NCI-H1417 treated with DMSO at 0.1 percent for 48 hours (cell line): ENCODE data around the gene ARHGEF1.
"Not testable (repeated sequence)": the region's sequence is repeated elsewhere in the genome, so short reads cannot be mapped to it uniquely, and the experiment has no call there.

Experiments
- DNase-seq: peaks from one replicate; lab custom pipeline; 2025; lab: John Stamatoyannopoulos, UW

The ARHGEF1 gene

DNA sequence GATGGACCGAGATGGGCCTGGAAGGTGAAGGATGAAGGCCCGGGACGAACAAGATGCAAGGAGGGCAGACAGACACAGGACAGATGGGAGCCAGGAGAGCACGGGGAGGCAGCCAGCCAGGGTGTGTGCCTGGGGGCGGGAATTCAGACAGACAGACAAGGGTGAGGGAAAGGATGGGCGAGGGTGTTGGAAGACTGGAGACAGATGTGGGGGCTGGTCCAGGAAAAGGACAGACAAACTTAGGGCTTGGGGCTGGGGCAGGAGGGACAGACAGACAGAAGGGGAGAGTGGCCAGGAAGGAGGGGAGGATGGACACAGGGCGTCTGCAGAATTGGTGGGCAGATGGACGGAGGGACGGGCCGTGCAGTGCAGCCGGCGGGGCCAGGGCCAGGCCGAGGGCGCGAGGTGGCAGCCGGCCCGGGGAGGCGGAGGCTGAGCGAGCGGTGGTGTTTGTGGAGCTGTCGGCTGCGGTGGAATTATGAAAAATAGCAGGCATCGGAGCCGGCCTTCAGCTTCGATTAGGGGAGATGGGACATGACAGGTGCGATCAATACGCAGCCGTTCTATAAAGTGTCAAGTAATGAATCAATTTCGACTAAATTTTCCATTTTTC is 49.8 kb downstream of the ARHGEF1 start:
- DNase-seq = no peak

DNA sequence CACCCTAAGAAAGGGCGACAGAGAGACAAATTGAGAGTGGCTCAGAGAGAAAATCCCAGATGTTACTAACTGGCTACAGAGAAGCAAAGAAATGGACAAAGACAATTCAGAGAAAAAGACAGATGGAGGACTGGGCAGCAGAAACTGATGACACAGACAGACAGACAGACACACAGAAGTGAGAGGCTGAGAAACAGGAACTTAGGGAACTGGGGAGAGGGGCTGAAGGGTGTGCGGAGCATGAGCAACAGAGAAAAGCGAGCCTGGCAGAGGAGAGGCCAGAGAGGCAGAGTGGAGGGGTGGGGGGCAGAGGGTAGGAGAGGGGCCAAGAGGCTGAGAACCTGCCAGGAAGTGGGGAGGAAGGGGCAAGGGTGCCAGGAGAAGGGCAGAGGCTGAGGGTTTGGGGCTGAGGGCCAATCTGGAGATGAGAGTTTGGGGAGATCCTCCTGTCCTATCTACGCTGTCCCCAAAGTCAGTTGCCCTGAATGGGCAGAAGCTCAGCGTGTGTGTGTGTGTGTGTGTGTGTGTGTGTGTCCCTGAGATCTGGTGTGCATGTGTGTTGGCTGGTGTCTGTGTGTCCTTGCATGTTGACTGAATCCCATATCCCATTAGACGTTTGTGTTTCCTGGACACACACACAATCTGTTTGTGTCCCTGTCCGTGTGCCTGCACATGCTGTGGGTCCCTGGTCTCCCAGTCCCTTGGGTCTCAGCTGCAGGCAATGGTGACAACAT is 50.9 kb downstream of the ARHGEF1 start:
- DNase-seq = no peak

DNA sequence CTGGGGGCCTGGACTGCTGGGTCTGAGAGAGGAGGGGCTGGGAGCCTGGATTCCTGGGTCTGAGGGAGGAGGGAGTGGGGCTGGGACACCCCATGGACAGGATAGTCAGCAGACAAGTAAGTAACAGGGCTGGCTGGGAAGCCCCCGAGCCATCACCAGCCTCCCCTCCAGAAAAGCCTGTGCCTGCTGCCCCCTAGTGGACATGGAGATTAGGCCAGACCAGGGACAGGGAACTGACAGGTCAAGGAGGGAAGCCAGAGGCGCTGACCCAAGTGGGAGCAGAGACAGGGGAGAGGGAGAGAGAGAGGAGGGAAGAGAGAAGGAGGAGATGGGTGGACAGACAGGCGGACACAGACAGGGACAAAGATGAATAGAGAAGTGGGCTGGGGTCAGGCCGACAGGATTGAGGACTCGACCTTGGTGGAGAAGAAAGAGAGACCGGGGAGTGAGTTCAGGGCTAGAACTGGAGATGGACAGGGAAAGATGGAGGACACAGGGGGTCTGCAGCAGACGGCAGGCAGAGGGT is 51.9 kb downstream of the ARHGEF1 start:
- DNase-seq = no peak

DNA sequence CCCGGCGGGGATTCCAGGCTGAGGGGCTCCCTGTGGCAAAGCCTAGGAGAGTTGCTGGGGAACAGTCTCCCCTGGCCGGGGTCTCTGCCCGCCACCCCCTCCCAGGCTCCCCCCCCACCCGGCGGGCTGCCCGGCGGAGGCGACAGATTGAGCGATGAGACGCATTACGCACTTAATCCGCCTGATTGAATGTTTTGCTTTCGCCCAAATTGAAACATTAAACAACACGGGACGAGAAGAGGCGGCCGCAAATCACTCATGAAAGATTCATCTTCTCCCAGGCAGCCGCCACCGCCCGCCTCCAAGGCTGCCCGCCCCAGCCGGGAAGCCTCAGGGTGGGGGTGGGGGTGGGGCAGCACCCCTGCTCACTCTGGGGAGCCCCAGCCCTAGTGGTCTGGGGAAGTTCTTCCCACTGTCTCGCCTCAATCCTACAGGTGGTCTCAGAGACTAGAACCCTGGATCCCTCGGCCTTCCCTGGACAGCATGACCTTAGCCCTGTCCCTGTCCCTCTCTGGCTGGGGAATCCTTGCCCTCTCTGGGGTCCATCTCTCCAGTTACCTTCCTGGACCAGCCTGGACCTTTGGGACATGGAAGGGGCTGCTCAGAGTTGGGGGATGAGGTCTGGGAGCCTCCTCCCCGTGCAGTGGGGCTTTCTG is 52.9 kb downstream of the ARHGEF1 start:
- DNase-seq = no peak

DNA sequence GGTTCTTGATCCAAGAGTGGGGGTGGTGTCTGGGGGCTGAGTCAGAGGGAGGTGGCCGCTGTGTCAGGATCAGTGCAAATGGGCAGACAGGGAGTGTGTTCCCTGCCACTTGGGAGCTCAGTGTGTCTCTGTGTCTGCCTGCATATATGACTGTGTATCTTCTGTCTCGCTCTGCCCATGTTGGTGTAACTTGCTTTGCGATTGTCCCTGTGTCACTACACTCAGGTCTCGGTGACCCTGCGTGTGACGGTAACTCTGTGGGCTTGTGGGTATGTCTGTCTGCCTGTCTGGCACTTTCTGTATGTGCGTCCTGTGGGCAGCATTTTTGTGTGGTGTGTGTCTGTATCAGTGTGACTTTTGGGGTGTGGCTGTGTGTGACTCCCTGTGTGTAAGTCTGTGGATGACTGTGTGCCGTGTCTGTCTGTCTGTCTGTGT is 53.4 kb downstream of the ARHGEF1 start:
- no peak for DNase-seq

DNA sequence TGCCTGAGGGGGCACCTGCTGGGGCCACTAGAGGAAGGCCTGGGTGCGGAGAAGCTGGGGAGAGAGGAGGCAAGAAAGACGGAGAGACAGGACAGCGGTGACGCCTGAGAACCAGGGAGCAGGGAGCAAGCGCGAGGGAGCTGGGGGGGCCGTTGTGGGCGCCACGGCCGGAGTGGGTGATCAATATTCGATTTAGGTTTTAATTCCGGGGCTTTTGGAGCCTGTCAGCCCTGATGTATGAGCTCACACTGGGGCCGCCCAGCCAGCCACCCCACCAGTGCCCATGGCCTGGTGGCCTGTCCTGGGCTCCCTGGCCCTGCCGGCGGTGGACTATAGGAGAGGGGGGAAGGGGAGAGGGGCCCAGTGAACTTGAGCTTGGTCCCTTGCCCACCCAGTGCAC is 54.0 kb downstream of the ARHGEF1 start:
- DNase-seq = no peak

DNA sequence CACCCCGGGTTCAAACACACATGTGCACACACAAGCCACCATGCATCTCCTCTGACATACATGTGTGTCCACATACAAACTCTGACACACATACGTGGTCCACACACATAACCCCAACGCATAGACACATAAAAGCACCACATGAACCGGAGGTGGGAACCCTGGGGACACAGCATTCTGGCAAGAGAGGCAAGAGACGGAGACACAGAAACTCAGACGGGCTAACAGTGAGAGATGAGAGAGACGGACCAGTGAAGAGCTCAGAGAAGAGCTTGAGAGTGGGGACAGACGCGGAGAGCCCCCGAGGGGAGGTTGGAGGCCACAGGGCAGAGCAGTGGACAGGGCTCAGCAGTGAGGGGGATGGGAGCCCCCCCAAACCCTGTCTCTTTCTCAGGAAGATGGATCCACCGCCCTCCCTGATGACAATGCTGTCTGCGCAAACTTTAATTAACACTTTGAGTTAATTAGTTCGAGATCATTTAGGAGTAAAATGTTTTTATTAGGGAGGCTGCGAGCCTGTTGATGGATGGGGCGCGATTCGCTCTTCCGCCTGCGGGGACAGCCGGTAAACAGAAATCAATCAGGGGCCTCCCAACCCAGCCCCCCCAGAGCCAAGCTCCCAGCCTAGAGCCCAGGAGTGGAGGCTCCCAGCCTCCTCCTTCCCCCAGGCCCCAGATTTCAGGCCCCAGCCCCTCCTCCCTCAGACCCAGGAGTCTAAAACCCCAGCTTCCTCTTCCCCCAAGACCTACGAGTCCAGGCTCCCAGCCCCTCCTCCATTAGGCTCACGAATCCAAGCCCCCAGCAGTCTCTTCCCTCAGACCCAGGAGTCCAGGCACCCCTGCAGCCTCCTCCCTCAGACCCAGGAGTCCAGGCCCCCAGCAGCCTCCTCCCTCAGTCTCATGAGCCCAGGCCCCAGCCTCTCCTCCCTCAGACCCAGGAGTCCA is 54.8 kb downstream of the ARHGEF1 start:
- no peak for DNase-seq

DNA sequence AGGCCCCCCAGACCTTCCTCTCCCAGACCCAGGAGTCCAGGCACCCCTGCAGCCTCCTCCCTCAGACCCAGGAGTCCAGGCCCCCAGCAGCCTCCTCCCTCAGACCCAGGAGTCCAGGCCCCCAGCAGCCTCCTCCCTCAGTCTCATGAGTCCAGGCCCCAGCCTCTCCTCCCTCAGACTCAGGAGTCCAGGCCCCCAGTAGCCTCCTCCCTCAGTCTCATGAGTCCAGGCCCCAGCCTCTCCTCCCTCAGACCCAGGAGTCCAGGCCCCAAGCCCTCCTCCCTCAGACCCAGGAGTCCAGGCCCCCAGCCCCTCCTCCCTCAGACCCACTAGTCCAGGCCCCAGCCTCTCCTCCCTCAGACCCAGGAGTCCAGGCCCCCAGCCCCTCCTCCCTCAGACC is 56.2 kb downstream of the ARHGEF1 start:
- DNase-seq = not testable (repeated sequence)

DNA sequence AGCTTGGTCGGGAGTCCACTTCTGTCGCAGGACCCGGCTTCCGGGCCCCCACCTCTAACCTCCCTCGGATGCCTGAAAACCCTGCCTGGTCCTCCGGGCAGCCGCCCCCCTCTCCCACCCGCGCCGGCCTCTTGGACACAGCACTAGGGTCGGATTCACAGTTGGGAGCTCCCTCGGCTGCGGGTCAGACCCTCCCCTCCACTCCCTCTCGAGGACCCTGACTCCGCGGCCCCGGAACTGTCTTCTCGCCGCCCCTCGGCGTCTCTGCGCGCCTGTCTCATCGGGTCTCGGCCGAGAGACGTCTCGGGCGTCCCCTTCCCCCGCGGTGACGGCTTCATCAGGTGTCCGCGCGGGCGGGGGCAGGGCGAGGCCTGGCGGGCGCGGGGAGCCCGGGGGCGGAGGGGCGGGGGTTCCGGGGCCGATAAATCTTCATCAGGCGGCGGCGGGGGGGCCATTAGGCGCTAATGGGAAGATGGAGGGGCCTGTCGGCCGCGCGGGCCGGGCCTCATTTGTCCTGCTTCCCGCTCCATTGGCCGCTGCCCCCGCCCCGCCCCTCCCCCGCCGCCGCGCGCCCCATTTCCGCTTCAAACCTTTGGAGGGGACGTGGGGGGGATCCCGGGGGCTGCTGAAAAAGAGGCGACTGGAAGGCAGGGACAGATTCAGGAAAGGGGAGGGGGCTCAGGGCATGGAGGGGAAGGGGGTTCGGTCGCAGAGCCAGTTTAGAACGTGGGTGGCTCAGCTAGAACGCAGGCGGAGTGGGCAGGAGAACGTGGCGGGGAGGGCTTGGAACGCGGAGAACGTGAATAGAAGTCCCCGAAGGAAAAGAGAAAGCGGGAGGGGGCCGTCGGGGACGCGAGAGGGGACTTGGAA is 57.1 kb downstream of the ARHGEF1 start:
- no peak for DNase-seq

DNA sequence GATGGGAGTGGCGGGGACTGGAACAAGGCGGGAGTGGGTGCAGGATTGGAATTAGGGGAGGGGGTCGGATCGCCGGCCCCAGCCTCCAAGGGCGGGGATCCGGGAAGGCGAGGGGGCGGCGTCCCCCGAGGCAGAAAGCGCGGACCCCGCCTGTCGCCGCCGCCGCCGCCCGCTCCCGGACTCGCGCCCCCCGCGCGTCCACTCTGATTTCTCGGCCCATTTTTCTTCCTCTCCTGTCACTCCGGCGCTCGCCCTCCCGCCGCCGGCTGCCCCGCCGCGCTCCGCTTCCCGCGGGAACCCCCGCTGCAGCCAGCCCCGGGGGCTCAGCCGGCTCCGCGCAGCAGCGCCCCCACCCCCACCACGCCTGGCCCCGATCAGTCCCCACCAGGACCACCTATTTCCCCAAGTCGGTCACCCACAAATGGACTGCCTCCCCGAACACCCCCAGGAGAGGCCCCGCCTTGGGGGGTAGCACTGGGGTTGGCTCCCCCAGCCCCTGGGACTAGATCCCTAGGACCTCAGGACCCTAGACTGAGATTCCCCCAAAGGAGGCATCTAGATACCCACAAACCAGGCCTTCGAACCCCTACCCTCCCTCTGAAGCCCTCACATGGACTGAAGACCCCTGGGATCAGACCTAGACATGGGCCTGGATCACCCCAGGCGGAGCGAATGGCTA is 57.9 kb downstream of the ARHGEF1 start:
- no peak for DNase-seq

DNA sequence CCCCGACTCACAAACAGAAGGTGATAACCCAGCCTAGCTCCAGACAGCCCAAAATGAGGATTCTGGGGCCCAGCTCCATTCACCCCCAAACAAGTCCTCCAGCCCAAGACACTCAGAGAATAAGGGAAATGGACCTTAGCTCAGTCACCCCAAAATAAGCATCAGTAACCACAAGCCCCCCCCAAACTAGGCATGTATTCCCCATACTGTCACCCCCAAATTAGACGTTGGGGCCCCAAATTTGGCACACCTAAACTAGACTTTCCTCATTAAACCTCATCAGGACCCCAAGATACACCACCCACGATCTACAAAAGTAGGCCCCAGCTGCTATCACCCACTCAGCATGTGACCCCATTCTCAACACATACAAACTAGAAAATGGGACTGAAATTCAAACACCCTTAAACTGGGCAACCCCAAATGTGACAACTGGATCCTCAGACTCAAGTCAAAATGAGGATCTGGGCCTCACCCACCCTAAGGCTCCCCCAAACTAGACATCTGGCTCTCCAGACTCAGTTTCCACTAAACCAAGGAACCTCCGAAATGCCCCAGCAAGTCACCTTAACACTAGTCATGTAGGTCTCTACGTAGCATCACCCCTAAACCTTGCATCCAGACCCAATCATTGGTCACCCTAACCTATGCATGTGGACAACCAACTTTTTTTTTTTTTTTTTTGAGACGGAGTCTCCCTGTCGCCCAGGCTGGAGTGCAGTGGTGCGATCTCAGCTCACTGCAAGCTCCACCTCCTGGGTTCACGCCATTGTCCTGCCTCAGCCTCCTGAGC is 58.6 kb downstream of the ARHGEF1 start:
- DNase-seq = no peak

DNA sequence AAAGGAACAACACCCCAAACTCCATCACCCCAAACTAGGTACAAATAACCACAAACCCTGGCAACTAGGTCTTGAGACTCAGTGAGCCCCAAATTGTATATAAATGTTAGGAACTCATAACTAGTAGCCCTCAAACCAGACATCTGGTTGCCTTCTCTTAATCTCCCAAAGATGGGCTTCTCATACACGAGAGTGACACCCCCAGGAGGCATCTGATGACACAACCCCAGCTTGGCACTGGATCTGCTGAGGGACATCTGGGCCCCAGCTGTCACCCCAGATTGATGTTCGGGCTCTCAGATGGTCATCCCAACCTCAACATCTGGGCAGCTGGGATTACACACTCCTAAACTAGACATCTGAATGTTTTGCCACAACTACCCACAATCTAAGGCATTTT is 61.4 kb downstream of the ARHGEF1 start:
- DNase-seq = no peak

DNA sequence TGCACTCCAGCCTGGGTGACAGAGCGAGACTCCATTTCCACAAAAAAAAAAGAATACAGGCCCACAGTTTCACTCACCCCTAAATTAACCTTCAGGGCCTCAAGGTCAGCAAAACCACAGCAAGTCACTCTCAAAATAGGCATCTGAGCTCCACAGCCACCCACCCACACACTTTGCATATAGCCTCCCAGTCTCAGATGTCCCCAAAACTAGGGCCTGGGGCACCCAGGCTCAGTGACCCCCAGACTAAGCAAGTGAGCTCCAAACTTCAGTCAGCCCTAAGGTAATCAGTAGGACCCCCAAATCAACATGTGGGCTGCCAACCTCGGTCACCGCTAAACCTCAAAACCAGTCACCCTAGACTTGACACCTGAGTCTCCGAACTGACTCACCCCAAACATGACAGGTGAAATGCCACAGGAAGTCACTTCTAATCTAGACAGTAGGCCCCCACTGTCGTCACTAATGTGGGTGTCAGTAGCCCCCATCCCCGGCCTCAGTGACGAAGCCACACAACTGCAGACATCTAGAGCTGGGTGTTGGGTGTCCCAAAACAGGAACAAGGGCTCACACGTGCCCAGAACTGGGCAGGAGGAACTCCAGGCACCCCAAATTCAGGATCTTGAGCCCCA is 62.3 kb downstream of the ARHGEF1 start:
- no peak for DNase-seq

DNA sequence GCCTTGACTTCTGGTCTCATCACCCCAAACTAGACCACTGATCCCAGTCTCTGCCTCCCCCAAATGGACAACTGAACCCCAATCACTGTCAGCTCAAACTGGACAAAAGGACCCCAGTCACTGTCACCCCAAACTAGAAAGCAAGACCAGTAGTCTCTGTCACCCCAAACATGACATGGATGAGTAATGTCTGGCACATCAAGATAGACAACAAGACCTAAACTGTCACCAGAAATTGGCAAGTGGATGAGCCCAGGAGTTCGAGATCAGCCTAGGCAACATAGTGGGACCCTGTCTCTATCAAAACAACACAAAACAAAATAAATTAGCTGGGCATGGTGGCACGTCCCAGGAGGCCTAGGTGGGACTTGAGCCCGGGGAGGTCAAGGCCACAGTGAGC is 64.1 kb downstream of the ARHGEF1 start:
- DNase-seq = no peak

DNA sequence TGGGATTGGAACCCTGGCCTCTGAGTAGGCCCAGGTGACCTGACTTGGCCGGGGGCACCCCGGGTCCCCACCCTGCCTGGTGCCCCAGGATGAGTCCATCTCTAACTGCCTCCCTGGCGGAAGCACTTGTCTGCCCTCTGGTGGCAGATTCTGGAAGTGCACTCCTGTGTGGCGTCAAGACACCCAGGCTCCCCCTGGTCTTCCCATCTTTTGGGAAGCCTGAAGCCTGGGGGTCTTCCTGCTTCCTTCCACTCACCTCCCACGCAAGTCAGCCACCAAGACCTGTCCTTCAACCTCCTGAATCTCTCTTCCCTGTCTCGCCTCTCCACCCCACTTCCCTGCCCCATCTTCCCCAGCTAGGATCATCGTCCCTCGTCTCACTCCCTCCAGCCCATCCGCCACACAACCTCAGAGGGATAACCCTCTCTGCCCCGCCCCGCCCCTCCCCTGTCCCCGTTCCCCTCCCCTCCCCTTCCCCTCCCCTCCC is 68.7 kb downstream of the ARHGEF1 start:
- no peak for DNase-seq

DNA sequence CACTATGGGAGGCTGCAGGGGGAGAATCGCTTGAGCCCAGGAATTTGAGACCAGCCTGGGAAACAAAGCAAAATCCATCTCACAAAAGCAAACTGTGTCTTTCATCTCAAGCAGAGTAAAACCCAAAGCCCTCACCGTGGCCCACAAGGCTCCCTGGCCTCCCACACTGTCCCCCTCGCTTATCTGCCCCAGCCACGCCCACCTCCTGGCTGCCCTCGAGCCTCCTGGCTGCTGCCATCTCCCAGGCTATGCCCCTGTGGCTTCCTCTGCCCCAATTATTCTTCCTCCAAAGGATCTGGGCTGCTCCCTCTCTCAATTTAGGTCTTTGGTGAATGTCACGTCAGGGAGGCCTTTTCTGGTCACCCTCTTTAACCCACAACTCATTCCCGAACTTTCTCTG is 72.5 kb downstream of the ARHGEF1 start:
- no peak for DNase-seq

DNA sequence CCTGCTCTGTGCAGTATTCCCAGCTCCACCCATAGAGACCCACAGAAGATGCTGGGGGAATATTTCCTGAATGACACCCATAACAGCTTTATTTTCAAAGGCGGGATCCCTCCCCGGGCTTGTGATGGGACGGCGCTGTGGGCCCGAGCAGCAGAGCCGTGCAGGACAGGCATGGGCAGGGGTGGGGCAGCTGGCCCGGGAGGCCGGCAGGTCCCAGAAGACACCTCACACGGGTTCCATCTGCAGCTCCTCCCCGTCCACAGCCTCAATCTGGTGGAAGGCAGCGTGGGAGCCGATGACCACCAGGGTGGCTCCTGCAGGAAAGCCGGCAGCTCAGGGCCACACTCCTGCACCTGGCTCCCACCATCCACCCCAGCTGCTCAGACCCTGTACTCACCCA is 73.6 kb downstream of the ARHGEF1 start:
- no peak for DNase-seq
